ENCODE measurements around the gene CIITA.
A peak's percentile ranks its signal among the peaks of the same experiment; 100 is the strongest.
"Not testable (repeated sequence)": the region's sequence is repeated elsewhere in the genome, so short reads cannot be mapped to it uniquely, and the experiment has no call there.

The CIITA gene, protein sequence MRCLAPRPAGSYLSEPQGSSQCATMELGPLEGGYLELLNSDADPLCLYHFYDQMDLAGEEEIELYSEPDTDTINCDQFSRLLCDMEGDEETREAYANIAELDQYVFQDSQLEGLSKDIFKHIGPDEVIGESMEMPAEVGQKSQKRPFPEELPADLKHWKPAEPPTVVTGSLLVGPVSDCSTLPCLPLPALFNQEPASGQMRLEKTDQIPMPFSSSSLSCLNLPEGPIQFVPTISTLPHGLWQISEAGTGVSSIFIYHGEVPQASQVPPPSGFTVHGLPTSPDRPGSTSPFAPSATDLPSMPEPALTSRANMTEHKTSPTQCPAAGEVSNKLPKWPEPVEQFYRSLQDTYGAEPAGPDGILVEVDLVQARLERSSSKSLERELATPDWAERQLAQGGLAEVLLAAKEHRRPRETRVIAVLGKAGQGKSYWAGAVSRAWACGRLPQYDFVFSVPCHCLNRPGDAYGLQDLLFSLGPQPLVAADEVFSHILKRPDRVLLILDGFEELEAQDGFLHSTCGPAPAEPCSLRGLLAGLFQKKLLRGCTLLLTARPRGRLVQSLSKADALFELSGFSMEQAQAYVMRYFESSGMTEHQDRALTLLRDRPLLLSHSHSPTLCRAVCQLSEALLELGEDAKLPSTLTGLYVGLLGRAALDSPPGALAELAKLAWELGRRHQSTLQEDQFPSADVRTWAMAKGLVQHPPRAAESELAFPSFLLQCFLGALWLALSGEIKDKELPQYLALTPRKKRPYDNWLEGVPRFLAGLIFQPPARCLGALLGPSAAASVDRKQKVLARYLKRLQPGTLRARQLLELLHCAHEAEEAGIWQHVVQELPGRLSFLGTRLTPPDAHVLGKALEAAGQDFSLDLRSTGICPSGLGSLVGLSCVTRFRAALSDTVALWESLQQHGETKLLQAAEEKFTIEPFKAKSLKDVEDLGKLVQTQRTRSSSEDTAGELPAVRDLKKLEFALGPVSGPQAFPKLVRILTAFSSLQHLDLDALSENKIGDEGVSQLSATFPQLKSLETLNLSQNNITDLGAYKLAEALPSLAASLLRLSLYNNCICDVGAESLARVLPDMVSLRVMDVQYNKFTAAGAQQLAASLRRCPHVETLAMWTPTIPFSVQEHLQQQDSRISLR

GRCh38 chr16:10876799-10877341, at the start of gene CIITA:
Gene CIITA, plus strand, starts transcription at chr16:10877202. Its CDS starts 129 bp downstream, at chr16:10877331.
- peaks cover 9 to 15% of the 10 kb centered on the region in 2 donors for H3K4me1 ChIP-seq (ENCODE audit: control insufficient read depth in 2 of 2, insufficient read depth in 2 of 2, low read length in 2 of 2)
- peaks cover 0 to 9% of the 10 kb centered on the region in 2 donors for H3K27me3 ChIP-seq (ENCODE audit: control insufficient read depth in 2 of 2, insufficient read depth in 2 of 2, low read length in 2 of 2)
- no peaks in the 10 kb centered on the region for H3K9me3 ChIP-seq (ENCODE audit: control insufficient read depth in 2 of 2, low read length in 2 of 2)
- H3K27ac ChIP-seq (ENCODE audit: low read depth in 2 of 2, low read length in 2 of 2), result peak within 1 kb of the TSS; percentile 4 to 65
- peak within 1 kb of the TSS; percentile 30 to 77 for H3K4me3 ChIP-seq (ENCODE audit: low read length in 2 of 2)
- H3K9ac ChIP-seq (ENCODE audit: low read depth in 1 of 2, low read length in 2 of 2), result peak within 1 kb of the TSS; percentile 22 to 60
- H3K36me3 ChIP-seq (ENCODE audit: control insufficient read depth in 2 of 2, insufficient read depth in 2 of 2, low read length in 2 of 2), result no peaks in the 10 kb centered on the region

DNA sequence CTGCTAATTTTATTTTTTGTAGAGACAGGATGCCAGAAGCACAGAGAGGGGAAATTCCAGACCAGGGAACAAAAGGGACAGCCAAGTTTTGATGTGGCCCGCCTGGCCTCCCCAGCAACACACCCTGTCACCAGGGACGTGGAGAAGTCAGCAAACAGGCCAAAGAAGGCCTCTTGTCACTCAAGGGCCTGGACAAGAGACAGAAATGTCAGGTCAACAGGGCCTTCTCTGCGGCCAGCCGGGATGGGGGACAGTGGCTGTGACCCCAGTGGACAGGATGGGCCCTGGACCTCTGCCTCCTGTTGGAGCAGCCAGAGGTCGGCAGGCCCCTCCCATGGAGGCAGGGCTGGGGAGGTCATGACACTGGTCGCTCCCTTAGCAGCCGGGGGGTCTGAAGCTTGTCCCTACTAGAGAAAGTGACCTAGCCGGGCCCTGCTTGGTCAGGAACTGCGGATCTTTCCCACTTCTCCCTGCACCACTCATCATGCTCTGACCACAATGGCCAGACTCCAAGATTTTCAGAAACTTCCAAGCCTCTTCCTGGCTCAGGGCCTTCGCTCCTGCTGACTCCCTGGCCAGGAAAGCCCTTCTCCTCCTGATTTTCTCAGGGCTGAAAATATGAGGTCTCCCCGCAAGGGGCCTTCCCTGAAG, 49.2 kb upstream of the CIITA start:
- Histone ChIP-seq H3K27me3 (ENCODE audit: control insufficient read depth in 2 of 2, insufficient read depth in 2 of 2, low read length in 2 of 2) (no peaks in the 10 kb centered on the region), H3K27ac (ENCODE audit: low read depth in 2 of 2, low read length in 2 of 2) (peak overlapping the region; percentile 71 to 86), H3K9ac (ENCODE audit: low read depth in 1 of 2, low read length in 2 of 2) (no peak overlapping the region), H3K4me3 (ENCODE audit: low read length in 2 of 2) (no peak overlapping the region), H3K9me3 (ENCODE audit: control insufficient read depth in 2 of 2, low read length in 2 of 2) (no peaks in the 10 kb centered on the region), H3K36me3 (ENCODE audit: control insufficient read depth in 2 of 2, insufficient read depth in 2 of 2, low read length in 2 of 2) (no peaks in the 10 kb centered on the region), H3K4me1 (ENCODE audit: control insufficient read depth in 2 of 2, insufficient read depth in 2 of 2, low read length in 2 of 2) (peaks cover 10 to 12% of the 10 kb centered on the region in 2 donors)

DNA sequence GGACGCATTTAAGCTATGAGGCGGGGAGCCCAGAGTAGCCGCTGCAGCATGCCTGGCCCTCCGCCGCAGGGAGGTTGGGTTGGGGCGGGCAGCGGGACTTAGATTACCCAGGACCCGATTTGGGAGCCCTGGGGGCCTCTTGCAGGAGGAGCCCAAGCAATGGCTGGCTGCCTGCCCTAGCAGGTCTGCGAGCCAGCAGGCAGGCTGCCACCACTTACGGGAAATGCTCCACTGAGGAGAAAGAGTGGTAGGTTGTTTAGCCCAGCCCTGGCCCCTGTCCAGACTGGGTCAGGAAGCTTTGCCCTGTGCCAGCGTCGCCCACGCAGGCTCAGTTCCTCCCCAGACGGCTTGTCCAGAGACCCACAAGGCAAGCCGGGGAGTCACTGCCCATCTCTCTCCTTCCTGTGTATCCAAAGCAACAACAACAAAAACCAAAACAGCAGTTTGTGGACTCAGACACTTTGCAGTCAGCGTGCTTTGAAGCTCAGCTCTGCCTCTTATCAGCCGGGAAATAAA, 48.1 kb upstream of the CIITA start:
- H3K4me3 ChIP-seq (ENCODE audit: low read length in 2 of 2), result peak overlapping the region in 1 of 2 donors; percentile 0
- peaks cover 10 to 12% of the 10 kb centered on the region in 2 donors for H3K4me1 ChIP-seq (ENCODE audit: control insufficient read depth in 2 of 2, insufficient read depth in 2 of 2, low read length in 2 of 2)

GRCh38 chr16:10829390-10830098, 47.5 kb upstream of the CIITA start:
- peak overlapping the region in 1 of 2 donors; percentile 71 for H3K27ac ChIP-seq (ENCODE audit: low read depth in 2 of 2, low read length in 2 of 2)
- not testable (repeated sequence) for H3K36me3 ChIP-seq (ENCODE audit: control insufficient read depth in 2 of 2, insufficient read depth in 2 of 2, low read length in 2 of 2); H3K9ac ChIP-seq (ENCODE audit: low read depth in 1 of 2, low read length in 2 of 2); H3K9me3 ChIP-seq (ENCODE audit: control insufficient read depth in 2 of 2, low read length in 2 of 2); H3K4me3 ChIP-seq (ENCODE audit: low read length in 2 of 2); H3K27me3 ChIP-seq (ENCODE audit: control insufficient read depth in 2 of 2, insufficient read depth in 2 of 2, low read length in 2 of 2)
- peaks cover 10 to 12% of the 10 kb centered on the region in 2 donors for H3K4me1 ChIP-seq (ENCODE audit: control insufficient read depth in 2 of 2, insufficient read depth in 2 of 2, low read length in 2 of 2)

More for the DNA sequence above, 48.1 kb upstream of the CIITA start:
- Histone ChIP-seq H3K9ac (ENCODE audit: low read depth in 1 of 2, low read length in 2 of 2) (no peak overlapping the region), H3K36me3 (ENCODE audit: control insufficient read depth in 2 of 2, insufficient read depth in 2 of 2, low read length in 2 of 2) (no peaks in the 10 kb centered on the region), H3K27me3 (ENCODE audit: control insufficient read depth in 2 of 2, insufficient read depth in 2 of 2, low read length in 2 of 2) (no peaks in the 10 kb centered on the region), H3K27ac (ENCODE audit: low read depth in 2 of 2, low read length in 2 of 2) (peak overlapping the region; percentile 71 to 86), H3K9me3 (ENCODE audit: control insufficient read depth in 2 of 2, low read length in 2 of 2) (no peaks in the 10 kb centered on the region)

- peaks cover 10 to 12% of the 10 kb centered on the region in 2 donors for H3K4me1 ChIP-seq (ENCODE audit: control insufficient read depth in 2 of 2, insufficient read depth in 2 of 2, low read length in 2 of 2)
- not testable (repeated sequence) for H3K27me3 ChIP-seq (ENCODE audit: control insufficient read depth in 2 of 2, insufficient read depth in 2 of 2, low read length in 2 of 2); H3K4me3 ChIP-seq (ENCODE audit: low read length in 2 of 2); H3K9me3 ChIP-seq (ENCODE audit: control insufficient read depth in 2 of 2, low read length in 2 of 2); H3K9ac ChIP-seq (ENCODE audit: low read depth in 1 of 2, low read length in 2 of 2); H3K27ac ChIP-seq (ENCODE audit: low read depth in 2 of 2, low read length in 2 of 2); H3K36me3 ChIP-seq (ENCODE audit: control insufficient read depth in 2 of 2, insufficient read depth in 2 of 2, low read length in 2 of 2)
Observed at GRCh38 chr16:10830240-10830639, 46.8 kb upstream of the CIITA start.

GRCh38 chr16:10831894-10832886, 44.8 kb upstream of the CIITA start:
- H3K27me3 ChIP-seq (ENCODE audit: control insufficient read depth in 2 of 2, insufficient read depth in 2 of 2, low read length in 2 of 2), result no peaks in the 10 kb centered on the region
- no peaks in the 10 kb centered on the region for H3K36me3 ChIP-seq (ENCODE audit: control insufficient read depth in 2 of 2, insufficient read depth in 2 of 2, low read length in 2 of 2)
- H3K27ac ChIP-seq (ENCODE audit: low read depth in 2 of 2, low read length in 2 of 2), result no peak overlapping the region

DNA sequence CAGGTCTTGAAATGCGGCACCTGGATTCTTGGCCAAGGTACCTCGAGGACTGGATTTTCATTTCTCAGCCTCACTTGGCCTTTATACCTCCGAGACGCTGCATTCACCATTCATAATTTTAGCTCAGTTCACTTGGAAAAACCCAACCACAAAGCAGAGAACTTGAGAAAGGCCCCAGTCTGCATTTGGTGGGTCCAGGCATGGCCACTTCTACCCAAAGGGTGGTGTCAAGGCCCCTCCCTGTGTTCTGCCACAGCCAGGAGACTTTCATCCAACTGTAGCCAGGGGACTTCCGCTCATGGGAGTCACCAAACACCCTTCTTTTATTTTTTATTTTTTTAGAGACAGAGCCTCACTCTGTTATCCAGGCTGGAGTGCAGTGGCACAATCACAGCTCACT, 43.7 kb upstream of the CIITA start:
- no peak overlapping the region for H3K9ac ChIP-seq (ENCODE audit: low read depth in 1 of 2, low read length in 2 of 2)
- peaks cover 8% of the 10 kb centered on the region in 2 donors for H3K4me1 ChIP-seq (ENCODE audit: control insufficient read depth in 2 of 2, insufficient read depth in 2 of 2, low read length in 2 of 2)
- no peaks in the 10 kb centered on the region for H3K9me3 ChIP-seq (ENCODE audit: control insufficient read depth in 2 of 2, low read length in 2 of 2)
- no peak overlapping the region for H3K4me3 ChIP-seq (ENCODE audit: low read length in 2 of 2)
- no peak overlapping the region for H3K27ac ChIP-seq (ENCODE audit: low read depth in 2 of 2, low read length in 2 of 2)
- no peaks in the 10 kb centered on the region for H3K27me3 ChIP-seq (ENCODE audit: control insufficient read depth in 2 of 2, insufficient read depth in 2 of 2, low read length in 2 of 2)
- H3K36me3 ChIP-seq (ENCODE audit: control insufficient read depth in 2 of 2, insufficient read depth in 2 of 2, low read length in 2 of 2), result no peaks in the 10 kb centered on the region

More at GRCh38 chr16:10831894-10832886, 44.8 kb upstream of the CIITA start:
- Histone ChIP-seq H3K9ac (ENCODE audit: low read depth in 1 of 2, low read length in 2 of 2) (no peak overlapping the region), H3K4me1 (ENCODE audit: control insufficient read depth in 2 of 2, insufficient read depth in 2 of 2, low read length in 2 of 2) (peaks cover 10 to 12% of the 10 kb centered on the region in 2 donors), H3K4me3 (ENCODE audit: low read length in 2 of 2) (no peak overlapping the region), H3K9me3 (ENCODE audit: control insufficient read depth in 2 of 2, low read length in 2 of 2) (no peaks in the 10 kb centered on the region)

GRCh38 chr16:10834130-10834529, 42.9 kb upstream of the CIITA start:
- H3K36me3 ChIP-seq (ENCODE audit: control insufficient read depth in 2 of 2, insufficient read depth in 2 of 2, low read length in 2 of 2), result no peaks in the 10 kb centered on the region
- no peak overlapping the region for H3K4me3 ChIP-seq (ENCODE audit: low read length in 2 of 2)
- H3K27me3 ChIP-seq (ENCODE audit: control insufficient read depth in 2 of 2, insufficient read depth in 2 of 2, low read length in 2 of 2), result no peaks in the 10 kb centered on the region
- H3K9ac ChIP-seq (ENCODE audit: low read depth in 1 of 2, low read length in 2 of 2), result no peak overlapping the region
- peaks cover under 1 to 2% of the 10 kb centered on the region in 2 donors for H3K4me1 ChIP-seq (ENCODE audit: control insufficient read depth in 2 of 2, insufficient read depth in 2 of 2, low read length in 2 of 2)
- no peaks in the 10 kb centered on the region for H3K9me3 ChIP-seq (ENCODE audit: control insufficient read depth in 2 of 2, low read length in 2 of 2)
- no peak overlapping the region for H3K27ac ChIP-seq (ENCODE audit: low read depth in 2 of 2, low read length in 2 of 2)

Data from mucosa of rectum (tissue), 2 donors.